CD14-positive monocyte (primary cell): ENCODE data around the gene ZNF101. TPM values are rescaled to one million over a fixed set of nuclear protein-coding genes. Genes with fewer than 3 reads are reported as not detected.

Source experiments
- DNase-seq, 3 donors: peaks; one replicate each; pipeline ENCODE4 v3.0.0-alpha.2; 2011 to 2022
- H2AFZ ChIP-seq: 2 replicates; pipeline ENCODE4 v1.6.0; 2012; ENCODE audit warnings: mild to moderate bottlenecking, low read depth, low read length, inconsistent platforms; ENCODE audit not compliant: insufficient read depth, poor library complexity, severe bottlenecking
- H3K27ac ChIP-seq, 2 donors: 1 replicate in 1 of 2; 2 replicates in 1 of 2; pipeline ENCODE4 v1.5.1; 2012 to 2013; ENCODE audit warnings: low read length in 2 of 2, control low read depth in 1 of 2, inconsistent platforms in 1 of 2, low read depth in 1 of 2, mild to moderate bottlenecking in 1 of 2
- H3K27me3 ChIP-seq, 2 donors: one replicate each; pipeline versions ENCODE4 v1.6.0 to v1.6.1; 2011 to 2013; ENCODE audit warnings: low read length in 2 of 2; ENCODE audit not compliant: control insufficient read depth in 2 of 2, insufficient read depth in 2 of 2
- H3K36me3 ChIP-seq, 2 donors: replicated peaks in 1 of 2; 1 replicate in 1 of 2; 2 replicates in 1 of 2; pipeline versions ENCODE4 v1.5.1 to v1.6.1; 2012 to 2013; ENCODE audit warnings: low read length in 2 of 2, control low read depth in 1 of 2, inconsistent platforms in 1 of 2, mild to moderate bottlenecking in 1 of 2; ENCODE audit not compliant: insufficient read depth in 2 of 2, control insufficient read depth in 1 of 2
- H3K4me1 ChIP-seq, 2 donors: 1 replicate in 1 of 2; 2 replicates in 1 of 2; pipeline versions ENCODE4 v1.5.1 to v1.6.1; 2012 to 2013; ENCODE audit warnings: low read length in 2 of 2, control low read depth in 1 of 2, inconsistent platforms in 1 of 2, mild to moderate bottlenecking in 1 of 2, moderate library complexity in 1 of 2; ENCODE audit not compliant: insufficient read depth in 2 of 2, control insufficient read depth in 1 of 2
- H3K4me2 ChIP-seq: replicated peaks from 2 replicates; pipeline ENCODE3; 2012; ENCODE audit warnings: low read length, moderate library complexity, mild to moderate bottlenecking; ENCODE audit not compliant: poor library complexity, severe bottlenecking; ENCODE audit errors: extremely low read depth
- H3K4me3 ChIP-seq, 3 experiments: fragments of 200-600 bp in 1 of 3; sonication (generic) in 1 of 3; replicated peaks in 1 of 3; 1 replicate in 2 of 3; 2 replicates in 1 of 3; pipeline ENCODE4 v1.5.1; 2011 to 2013; ENCODE audit warnings: low read length in 3 of 3, mild to moderate bottlenecking in 3 of 3, control low read depth in 2 of 3, low read depth in 2 of 3, inconsistent platforms in 1 of 3, moderate library complexity in 1 of 3
- H3K79me2 ChIP-seq: 2 replicates; pipeline ENCODE4 v1.6.0; 2012; ENCODE audit warnings: mild to moderate bottlenecking, control low read depth, inconsistent platforms, low read length, moderate library complexity; ENCODE audit not compliant: insufficient read depth
- H3K9ac ChIP-seq: 2 replicates; pipeline ENCODE4 v1.6.0; 2017; ENCODE audit warnings: low read length, mild to moderate bottlenecking; ENCODE audit not compliant: insufficient read depth, poor library complexity, severe bottlenecking
- H3K9me3 ChIP-seq, 2 donors: replicated peaks in 1 of 2; 1 replicate in 1 of 2; 2 replicates in 1 of 2; pipeline versions ENCODE4 v1.5.1 to v1.6.1; 2012 to 2013; ENCODE audit warnings: low read length in 2 of 2, control low read depth in 1 of 2; ENCODE audit not compliant: control insufficient read depth in 1 of 2, insufficient read depth in 1 of 2
- H4K20me1 ChIP-seq: 2 replicates; pipeline ENCODE4 v1.6.0; 2012; ENCODE audit warnings: mild to moderate bottlenecking, low read length, control low read depth, moderate library complexity; ENCODE audit not compliant: insufficient read depth
- H3K27ac Mint-ChIP-seq, 7 donors: one replicate each; pipeline ENCODE4 v1.8.0; 2020; ENCODE audit warnings: mild to moderate bottlenecking in 7 of 7, mixed read lengths in 7 of 7, moderate library complexity in 6 of 7, inconsistent platforms in 2 of 7
- H3K27me3 Mint-ChIP-seq, 3 donors: one replicate each; pipeline ENCODE4 v1.8.0; 2021 to 2022; ENCODE audit warnings: low read depth in 3 of 3, mild to moderate bottlenecking in 3 of 3, mixed read lengths in 3 of 3, moderate library complexity in 3 of 3, inconsistent platforms in 1 of 3
- H3K36me3 Mint-ChIP-seq, 2 donors: one replicate each; pipeline ENCODE4 v1.8.0; 2020; ENCODE audit warnings: mixed read lengths in 2 of 2, inconsistent platforms in 1 of 2, mild to moderate bottlenecking in 1 of 2
- H3K4me1 Mint-ChIP-seq: one replicate; pipeline ENCODE4 v1.8.0; 2020; ENCODE audit warnings: mild to moderate bottlenecking, mixed read lengths
- H3K4me3 Mint-ChIP-seq, 2 donors: one replicate each; pipeline ENCODE4 v1.8.0; 2020; ENCODE audit warnings: mild to moderate bottlenecking in 2 of 2, mixed read lengths in 2 of 2, moderate library complexity in 1 of 2
- H3K9me3 Mint-ChIP-seq, 7 donors: one replicate each; pipeline ENCODE4 v1.8.0; 2020 to 2022; ENCODE audit warnings: mixed read lengths in 7 of 7, mild to moderate bottlenecking in 6 of 7, moderate library complexity in 6 of 7, inconsistent platforms in 2 of 7
- CTCF ChIP-seq: fragments of 200-600 bp; IDR thresholded peaks from one replicate; pipeline ENCODE4 v1.8.0; 2022; ENCODE audit warnings: antibody characterized with exemption, mild to moderate bottlenecking
- WGBS: methylation state at CpG from one replicate; pipeline ENCODE4 v1.1.5; 2013; ENCODE audit warnings: missing lambda C conversion rate; ENCODE audit not compliant: insufficient coverage; 5-methylcytosine and 5-hydroxymethylcytosine counted together
- intact Hi-C, 2 donors: fragments of 100-400 bp; cut with micrococcal nuclease; formaldehyde crosslinking; loops; one replicate each; pipeline versions ENCODE4 v1.15.0 to v1.15.1; 2023
- polyA plus RNA-seq, 3 donors: library from polyadenylated mRNA; depleted of rRNA in 1 of 3; unstranded in 2 of 3; stranded (reverse) in 1 of 3; fragments of 300-500 nt in 2 of 3; fragments of >200 nt in 1 of 3; fragmentation: Illumina TruSeq in 2 of 3; gene quantifications; 1 replicate in 2 of 3; 2 replicates in 1 of 3; pipeline ENCODE4 v1.2.3, GENCODE V29; 2012 to 2021

ZNF101 gene
- polyA plus RNA-seq, 3 donors = 4.5 to 8.4 (median 5.5) TPM

DNA sequence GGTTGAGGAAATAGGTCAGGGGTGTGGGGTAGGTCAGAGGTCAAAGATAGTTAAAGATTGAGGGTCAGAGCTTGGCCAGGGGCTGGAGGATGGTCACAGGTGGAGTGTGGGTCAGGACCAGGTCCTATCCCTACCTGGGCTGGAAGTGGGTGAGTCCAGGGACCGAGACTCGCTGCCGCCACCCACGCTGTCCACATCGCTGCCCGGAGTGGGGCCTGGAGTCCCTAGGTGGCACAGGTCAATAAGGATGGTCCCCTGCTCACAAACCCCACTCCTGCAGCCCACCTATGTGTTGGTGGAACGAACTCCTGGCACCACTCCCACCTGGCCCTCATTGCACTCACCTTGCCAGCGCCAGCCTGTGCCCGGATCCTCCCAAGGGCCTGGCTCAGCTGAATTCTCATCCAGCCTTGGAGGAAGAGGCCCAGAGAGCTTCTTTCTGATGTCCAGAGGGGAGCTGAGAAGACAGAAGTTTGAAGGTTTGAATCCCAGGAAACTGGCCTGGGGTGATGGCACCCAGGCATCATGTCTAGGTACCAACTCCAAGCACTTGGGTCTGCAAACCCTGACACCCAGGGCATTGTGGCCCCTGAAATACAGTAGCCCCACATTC is 32.0 kb upstream of the ZNF101 start:
- intact Hi-C loops = no loop called here
- Histone ChIP-seq H4K20me1 (peaks cover 90% of the 10 kb centered on the region), H3K27ac (peak overlapping the region in 1 of 2 donors; percentile 31), H3K79me2 (peaks cover 54% of the 10 kb centered on the region), H3K4me2 (no peak overlapping the region), H3K27me3 (no peaks in the 10 kb centered on the region), H3K4me1 (peaks cover 19 to 20% of the 10 kb centered on the region in 2 donors), H3K4me3 (no peak overlapping the region), H3K36me3 (peaks cover 83 to 95% of the 10 kb centered on the region in 2 donors), H3K9ac (no peak overlapping the region), H3K9me3 (no peaks in the 10 kb centered on the region), H2AFZ (no peak overlapping the region)
- no peak for DNase-seq
- H3K27ac Mint-ChIP-seq = peak overlapping the region in 1 of 7 donors; percentile 68
- no peak for TF ChIP-seq CTCF
- H3K4me1 Mint-ChIP-seq = peaks cover 14% of the 10 kb centered on the region
- H3K4me3 Mint-ChIP-seq = no peak overlapping the region
- peaks cover 0 to 2% (median 1%) of the 10 kb centered on the region in 3 donors for H3K27me3 Mint-ChIP-seq
- peaks cover 63 to 92% of the 10 kb centered on the region in 2 donors for H3K36me3 Mint-ChIP-seq
- WGBS = 100% methylated on average over 3 of the region's 9 CpGs
- H3K9me3 Mint-ChIP-seq = no peaks in the 10 kb centered on the region

GRCh38 chr19:19637186-19637522 is 31.5 kb upstream of the ZNF101 start:
- peaks cover 65 to 92% of the 10 kb centered on the region in 2 donors for H3K36me3 Mint-ChIP-seq
- Histone ChIP-seq H3K4me1 (peaks cover 24 to 25% of the 10 kb centered on the region in 2 donors), H2AFZ (no peak overlapping the region), H3K27ac (peak overlapping the region in 1 of 2 donors; percentile 31), H3K9me3 (no peaks in the 10 kb centered on the region), H3K4me2 (no peak overlapping the region), H3K4me3 (no peak overlapping the region), H3K9ac (no peak overlapping the region), H3K79me2 (peaks cover 59% of the 10 kb centered on the region), H3K36me3 (peaks cover 82 to 96% of the 10 kb centered on the region in 2 donors), H3K27me3 (no peaks in the 10 kb centered on the region), H4K20me1 (peaks cover 92% of the 10 kb centered on the region)
- no peak overlapping the region for H3K27ac Mint-ChIP-seq
- WGBS = 95% methylated on average over 24 of the region's 27 CpGs
- H3K4me3 Mint-ChIP-seq = no peak overlapping the region
- H3K9me3 Mint-ChIP-seq = no peaks in the 10 kb centered on the region
- intact Hi-C loops = no loop called here
- peaks cover 0 to 2% (median 1%) of the 10 kb centered on the region in 3 donors for H3K27me3 Mint-ChIP-seq
- TF ChIP-seq CTCF = no peak
- no peak for DNase-seq
- peaks cover 18% of the 10 kb centered on the region for H3K4me1 Mint-ChIP-seq
